Adrenal gland (tissue), 12 donors: ENCODE results near the gene PATJ. TPM values are rescaled to one million over a fixed set of nuclear protein-coding genes. Genes with fewer than 3 reads are reported as not detected.
"Not testable (repeated sequence)": the region's sequence is repeated elsewhere in the genome, so short reads cannot be mapped to it uniquely, and the experiment has no call there.

ENCODE experiments used
- DNase-seq, 7 donors: peaks; one replicate each; pipeline ENCODE4 v3.0.0-alpha.2; 2019 to 2020
- H3K27ac ChIP-seq, 5 donors: fragments of 200-600 bp; sonication (generic) in 4 of 5; 1 replicate in 3 of 5; 2 replicates in 2 of 5; pipeline versions ENCODE4 v1.5.1 to v1.8.0; 2016 to 2020; ENCODE audit warnings: mild to moderate bottlenecking in 1 of 5
- H3K27me3 ChIP-seq: fragments of 200-600 bp; 2 replicates; pipeline ENCODE4 v1.8.0; 2021
- H3K36me3 ChIP-seq, 2 donors: fragments of 200-600 bp; replicated peaks in 1 of 2; 1 replicate in 1 of 2; 2 replicates in 1 of 2; pipeline versions ENCODE4 v1.5.1 to v1.8.0; 2018 to 2022
- H3K4me1 ChIP-seq, 2 donors: fragments of 200-600 bp; replicated peaks in 1 of 2; 1 replicate in 1 of 2; 2 replicates in 1 of 2; pipeline versions ENCODE4 v1.5.1 to v1.8.0; 2018 to 2021
- H3K4me3 ChIP-seq, 4 donors: fragments of 200-600 bp; sonication (generic) in 3 of 4; one replicate each; pipeline ENCODE4 v1.5.1; 2016 to 2018
- H3K9me3 ChIP-seq, 3 donors: fragments of 200-600 bp; sonication (generic) in 1 of 3; replicated peaks in 1 of 3; 1 replicate in 2 of 3; 2 replicates in 1 of 3; pipeline versions ENCODE4 v1.5.1 to v1.8.0; 2016 to 2021
- POLR2A ChIP-seq, 2 donors: fragments of 450-650 bp; IDR thresholded peaks; one replicate each; pipeline ENCODE4 v1.6.1; 2017; ENCODE audit warnings: antibody characterized with exemption in 2 of 2, mild to moderate bottlenecking in 2 of 2, moderate library complexity in 1 of 2
- WGBS, 4 donors: extraction: QIAGEN DNeasy Blood & Tissue Kit in 2 of 4; methylation state at CpG; one replicate each; pipeline versions ENCODE4 v1.1.5 to v1.1.7; 2013 to 2017; 5-methylcytosine and 5-hydroxymethylcytosine counted together
- intact Hi-C, 2 donors: fragments of 100-400 bp; cut with DNase I; formaldehyde crosslinking; loops; one replicate each; pipeline versions ENCODE4 v1.14.1 to v1.15.0; 2022 to 2023
- polyA plus RNA-seq, 3 donors: library from polyadenylated mRNA; stranded (reverse); fragments of 200-250 nt in 2 of 3; fragments of 350-450 nt in 1 of 3; fragmentation: Illumina TruSeq in 1 of 3; extraction: RNeasy Lipid Tissue Mini Kit (QIAGEN cat#74804) in 1 of 3; gene quantifications; one replicate each; pipeline ENCODE4 v1.2.3, GENCODE V29; 2013 to 2014
- total RNA-seq, 9 donors: library from RNA; depleted of rRNA in 4 of 9; stranded (reverse); fragments of >200 nt in 4 of 9; fragments of 120-200 nt in 1 of 9; fragmentation: NEBNext Ultra II Directional in 1 of 9; extraction: Animal tissue kit (Norgen Biotek cat#: 25700) in 1 of 9; gene quantifications; one replicate each; pipeline versions ENCODE4 v1.1.0 to v1.2.4, GENCODE V29; 2013 to 2023
- TF ChIP-seq, protein P1 (sequence below), 6 experiments: fragments of 450-650 bp in 4 of 6; fragments of 200-600 bp in 2 of 6; sonication (generic) in 1 of 6; IDR thresholded peaks; 1 replicate in 5 of 6; 2 replicates in 1 of 6; pipeline versions ENCODE4 v1.5.1 to v1.8.0; 2016 to 2021; ENCODE audit warnings: antibody characterized with exemption in 6 of 6, mild to moderate bottlenecking in 2 of 6, moderate library complexity in 1 of 6
- donor health status: healthy with polysubstance abuse.
- donor health status: Bipolar disorder and iron deficiency.
- donor health status: DM: yes; HTN: yes; CAD: no.
- donor health status: DM: no; HTN: no; CAD: no.
- donor health status: DM: no; HTN: no; CAD: no.
- donor health status: DM: yes; HTN: yes; CAD: no.

Gene PATJ
- total and polyA plus RNA-seq, 12 donors: 6.8 to 36.6 (median 23.4) TPM

DNA sequence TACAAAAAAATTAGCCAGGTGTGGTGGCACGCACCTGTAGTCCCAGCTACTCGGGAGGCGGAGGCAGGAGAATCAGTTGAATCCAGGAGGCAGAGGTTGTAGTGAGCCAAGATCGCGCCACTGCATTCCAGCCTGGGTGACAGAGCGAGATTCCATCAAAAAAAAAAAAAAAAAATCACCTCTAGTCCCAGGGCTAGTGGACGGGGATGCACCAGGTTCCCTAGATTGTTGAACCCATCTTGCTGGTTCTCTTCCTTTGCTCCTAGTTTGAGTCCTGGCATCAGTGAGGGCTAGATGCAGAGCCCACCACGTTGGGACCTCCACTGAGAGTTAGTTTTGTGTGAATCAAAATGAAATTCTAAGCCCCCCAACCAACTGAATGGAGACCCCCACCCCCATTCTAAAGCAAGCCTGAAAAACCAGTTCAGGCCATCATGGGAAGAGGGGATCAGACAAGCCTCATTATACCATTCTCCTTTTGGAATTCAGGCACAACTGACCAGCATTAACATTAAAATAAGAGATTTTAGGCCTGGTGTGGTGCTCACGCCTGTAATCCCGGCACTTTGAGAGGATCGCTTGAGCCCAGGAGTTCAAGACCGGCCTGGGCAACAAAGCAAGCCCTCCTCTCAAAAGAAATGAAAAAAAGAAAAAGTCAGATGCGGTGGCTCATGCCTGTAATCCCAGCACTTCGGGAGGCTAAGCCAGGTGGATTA lies 434.5 kb downstream of the PATJ start:
- DNase-seq: no peak
- TF ChIP-seq POLR2A (IDR thresholded peaks at IDR 0.05): no peak
- TF ChIP-seq, protein P1, sequence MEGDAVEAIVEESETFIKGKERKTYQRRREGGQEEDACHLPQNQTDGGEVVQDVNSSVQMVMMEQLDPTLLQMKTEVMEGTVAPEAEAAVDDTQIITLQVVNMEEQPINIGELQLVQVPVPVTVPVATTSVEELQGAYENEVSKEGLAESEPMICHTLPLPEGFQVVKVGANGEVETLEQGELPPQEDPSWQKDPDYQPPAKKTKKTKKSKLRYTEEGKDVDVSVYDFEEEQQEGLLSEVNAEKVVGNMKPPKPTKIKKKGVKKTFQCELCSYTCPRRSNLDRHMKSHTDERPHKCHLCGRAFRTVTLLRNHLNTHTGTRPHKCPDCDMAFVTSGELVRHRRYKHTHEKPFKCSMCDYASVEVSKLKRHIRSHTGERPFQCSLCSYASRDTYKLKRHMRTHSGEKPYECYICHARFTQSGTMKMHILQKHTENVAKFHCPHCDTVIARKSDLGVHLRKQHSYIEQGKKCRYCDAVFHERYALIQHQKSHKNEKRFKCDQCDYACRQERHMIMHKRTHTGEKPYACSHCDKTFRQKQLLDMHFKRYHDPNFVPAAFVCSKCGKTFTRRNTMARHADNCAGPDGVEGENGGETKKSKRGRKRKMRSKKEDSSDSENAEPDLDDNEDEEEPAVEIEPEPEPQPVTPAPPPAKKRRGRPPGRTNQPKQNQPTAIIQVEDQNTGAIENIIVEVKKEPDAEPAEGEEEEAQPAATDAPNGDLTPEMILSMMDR (IDR thresholded peaks at IDR 0.05): no peak
- no peaks in the 10 kb centered on the region for H3K36me3 ChIP-seq
- intact Hi-C loops: no loop called here
- no peaks in the 10 kb centered on the region for H3K9me3 ChIP-seq
- no peaks in the 10 kb centered on the region for H3K4me1 ChIP-seq
- 82 to 89% (median 84%) methylated on average over 14 of the region's 14 CpGs for WGBS, 4 donors
- peaks cover 9% of the 10 kb centered on the region for H3K27me3 ChIP-seq
- H3K4me3 ChIP-seq: no peak overlapping the region
- H3K27ac ChIP-seq: no peak overlapping the region

DNA sequence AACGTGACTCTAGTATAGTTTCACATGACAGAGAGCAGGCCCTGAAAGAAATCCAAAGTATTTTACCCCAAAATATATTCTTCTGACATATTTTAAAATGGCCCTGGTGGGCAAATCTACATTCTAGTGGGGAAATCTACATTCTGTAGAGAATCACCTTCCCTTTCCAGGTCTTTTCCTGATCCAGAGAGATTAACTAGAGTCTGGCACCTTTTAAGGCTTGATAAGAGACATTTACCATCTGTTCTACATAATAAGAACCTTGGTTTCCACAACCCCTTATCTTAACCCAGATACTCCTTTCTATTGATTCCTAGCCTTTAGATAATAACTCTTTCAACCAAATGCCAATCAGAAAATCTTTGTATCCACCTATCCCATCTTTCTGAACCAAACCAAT lies 435.3 kb downstream of the PATJ start:
- no peak overlapping the region for H3K27ac ChIP-seq
- H3K9me3 ChIP-seq: no peaks in the 10 kb centered on the region
- 64 to 76% (median 71%) methylated on average over 1 of the region's 1 CpG for WGBS, 4 donors
- TF ChIP-seq POLR2A (IDR thresholded peaks at IDR 0.05): no peak
- TF ChIP-seq, protein P1 (IDR thresholded peaks at IDR 0.05): no peak
- H3K36me3 ChIP-seq: no peaks in the 10 kb centered on the region
- no peak overlapping the region for H3K4me3 ChIP-seq
- no peaks in the 10 kb centered on the region for H3K4me1 ChIP-seq
- intact Hi-C loops: no loop called here
- peaks cover 9% of the 10 kb centered on the region for H3K27me3 ChIP-seq
- no peak for DNase-seq

DNA sequence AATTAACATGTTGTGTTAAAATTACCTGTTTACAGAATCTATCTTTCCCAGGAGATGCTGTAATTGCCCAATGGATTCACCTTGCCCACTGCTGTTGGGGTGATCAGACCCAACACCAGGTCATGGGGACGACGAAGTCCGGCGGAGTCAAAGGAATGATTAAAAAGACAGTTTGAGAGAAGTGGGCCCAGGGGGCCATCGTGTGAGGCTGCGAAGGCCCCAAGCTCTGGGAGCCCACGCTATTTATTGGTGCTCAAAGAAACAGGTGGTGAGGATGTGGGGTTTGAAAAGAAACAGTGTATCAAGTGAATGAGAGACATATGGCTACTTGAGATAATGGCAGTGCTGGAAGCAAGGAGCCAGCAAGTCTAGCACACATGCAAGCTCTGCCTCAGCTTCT lies 436.1 kb downstream of the PATJ start:
- Histone ChIP-seq H3K4me3 (no peak overlapping the region), H3K36me3 (no peaks in the 10 kb centered on the region), H3K4me1 (no peaks in the 10 kb centered on the region), H3K27me3 (peaks cover 9% of the 10 kb centered on the region), H3K27ac (no peak overlapping the region), H3K9me3 (no peaks in the 10 kb centered on the region)
- intact Hi-C loops: no loop called here
- no peak for DNase-seq
- WGBS, 4 donors: 82 to 90% (median 88%) methylated on average over 7 of the region's 7 CpGs
- TF ChIP-seq POLR2A (IDR thresholded peaks at IDR 0.05): no peak
- TF ChIP-seq, protein P1 (IDR thresholded peaks at IDR 0.05): no peak

DNA sequence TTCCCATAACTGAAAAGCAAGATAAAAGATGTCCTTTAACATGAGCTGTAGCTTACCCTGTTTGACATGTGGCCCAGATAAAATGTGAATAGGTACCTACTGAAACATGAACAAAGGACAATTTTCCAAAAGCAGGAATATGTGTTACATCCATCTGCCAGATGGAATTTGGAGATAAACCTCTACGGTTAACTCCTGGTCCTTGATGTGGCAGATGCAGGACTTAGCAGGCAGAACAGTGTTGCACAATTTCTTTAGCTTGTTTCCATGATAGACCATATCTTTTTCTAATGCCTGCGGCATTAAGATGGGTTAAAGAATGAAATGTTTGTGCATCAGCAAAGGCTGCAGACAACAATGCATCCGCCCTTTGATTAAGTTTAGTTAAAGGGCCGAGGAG lies 437.8 kb downstream of the PATJ start:
- WGBS, 4 donors: 71 to 88% (median 82%) methylated on average over 4 of the region's 4 CpGs
- H3K4me1 ChIP-seq, DNase-seq, H3K4me3 ChIP-seq, H3K27me3 ChIP-seq, intact Hi-C loops, H3K36me3 ChIP-seq, H3K9me3 ChIP-seq, H3K27ac ChIP-seq: not testable (repeated sequence)

DNA sequence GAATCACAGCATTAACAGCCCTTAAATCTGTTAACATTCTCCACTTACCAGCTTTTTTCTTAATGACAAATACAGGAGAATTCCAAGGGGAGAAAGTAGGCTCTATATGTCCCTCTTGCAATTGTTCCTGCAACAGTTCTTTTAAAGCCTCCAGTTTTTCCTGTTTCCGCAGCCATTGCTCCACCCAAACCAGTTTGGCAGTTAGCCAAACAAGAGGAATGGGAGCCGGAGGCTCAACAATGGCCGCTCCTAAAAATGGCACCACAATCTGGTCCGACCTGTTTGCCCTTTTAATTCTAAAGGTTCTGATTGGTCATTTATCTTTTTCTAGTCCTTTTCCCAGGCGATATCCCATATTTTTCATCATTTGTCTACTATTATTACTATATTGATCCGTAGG lies 438.4 kb downstream of the PATJ start:
- intact Hi-C loops: no loop called here

More for the DNA sequence above, 438.4 kb downstream of the PATJ start:
- no peak for DNase-seq
- H3K27me3 ChIP-seq: no peaks in the 10 kb centered on the region
- no peaks in the 10 kb centered on the region for H3K9me3 ChIP-seq
- no peaks in the 10 kb centered on the region for H3K4me1 ChIP-seq
- no peak overlapping the region for H3K4me3 ChIP-seq
- no peak for TF ChIP-seq POLR2A (IDR thresholded peaks at IDR 0.05)
- TF ChIP-seq, protein P1 (IDR thresholded peaks at IDR 0.05): no peak
- no peaks in the 10 kb centered on the region for H3K36me3 ChIP-seq
- no peak overlapping the region for H3K27ac ChIP-seq
- 66 to 77% (median 71%) methylated on average over 6 of the region's 6 CpGs for WGBS, 4 donors
